Prostate gland (tissue), 2 donors: ENCODE results near the gene SYNPO2L.

ENCODE experiments used
- CTCF ChIP-seq, 4 experiments: fragments of 200-600 bp in 2 of 4; fragments of 450-650 bp in 2 of 4; sonication (generic) in 2 of 4; IDR thresholded peaks; 1 replicate in 3 of 4; 2 replicates in 1 of 4; pipeline ENCODE4 v1.5.1; 2016 to 2019; ENCODE audit warnings: antibody characterized with exemption in 4 of 4, mild to moderate bottlenecking in 2 of 4, moderate library complexity in 2 of 4
- POLR2A ChIP-seq: fragments of 450-650 bp; IDR thresholded peaks from one replicate; pipeline ENCODE4 v1.6.1; 2016; ENCODE audit warnings: antibody characterized with exemption, mild to moderate bottlenecking
- POLR2AphosphoS5 ChIP-seq: sonication (generic); formaldehyde crosslinking; IDR thresholded peaks from one replicate; pipeline ENCODE4 v1.6.1; 2017; ENCODE audit warnings: antibody characterized with exemption

GRCh38 chr10:73649876-73650536 is 5.8 kb downstream of the SYNPO2L start:
- TF ChIP-seq POLR2A: no peak
- TF ChIP-seq CTCF (IDR thresholded peaks at IDR 0.05): no peak
- TF ChIP-seq POLR2AphosphoS5: no peak
